ENCODE results near the gene JTB.
A peak's percentile ranks its signal among the peaks of the same experiment; 100 is the strongest.

The JTB gene

GRCh38 chr1:153953859-153954365 lies 23.6 kb downstream of the JTB start:
- no peak for DNase-seq (ENCODE audit: low read depth)

- DNase-seq (ENCODE audit: low read depth): no peak
Measured at GRCh38 chr1:153951801-153952200, 25.7 kb downstream of the JTB start.

- DNase-seq (ENCODE audit: low read depth): no peak
Measured at GRCh38 chr1:153951183-153951582, 26.3 kb downstream of the JTB start.

GRCh38 chr1:153946622-153947241 lies 30.7 kb downstream of the JTB start, which contains the start of gene DENND4B:
TSS of gene DENND4B (minus strand) at chr1:153946718. CDS start at chr1:153944374, 2,344 bp downstream.
- peak; percentile 58 for DNase-seq (ENCODE audit: low read depth)

- peak; percentile 44 for DNase-seq (ENCODE audit: low read depth)
Measured at GRCh38 chr1:153945795-153946621, 31.5 kb downstream of the JTB start.

- peak; percentile 68 for DNase-seq (ENCODE audit: low read depth)
Measured at GRCh38 chr1:153945131-153945794, 32.2 kb downstream of the JTB start.

- no peak for DNase-seq (ENCODE audit: low read depth)
Measured at GRCh38 chr1:153944827-153945117, 32.7 kb downstream of the JTB start.

- no peak for DNase-seq (ENCODE audit: low read depth)
Measured at GRCh38 chr1:153944005-153944826, 33.3 kb downstream of the JTB start.

GRCh38 chr1:153942766-153943549 lies 34.5 kb downstream of the JTB start:
- no peak for DNase-seq (ENCODE audit: low read depth)

- no peak for DNase-seq (ENCODE audit: low read depth)
Measured at GRCh38 chr1:153941826-153942725, 35.4 kb downstream of the JTB start.

- no peak for DNase-seq (ENCODE audit: low read depth)
Measured at GRCh38 chr1:153940756-153941155, 36.7 kb downstream of the JTB start.

- DNase-seq (ENCODE audit: low read depth): no peak
Measured at GRCh38 chr1:153939476-153939875, 38.0 kb downstream of the JTB start.

- DNase-seq (ENCODE audit: low read depth): no peak
Measured at GRCh38 chr1:153938996-153939395, 38.5 kb downstream of the JTB start.

GRCh38 chr1:153937331-153937730 lies 40.1 kb downstream of the JTB start:
- no peak for DNase-seq (ENCODE audit: low read depth)

GRCh38 chr1:153936011-153936802 lies 41.3 kb downstream of the JTB start:
- no peak for DNase-seq (ENCODE audit: low read depth)

- DNase-seq (ENCODE audit: low read depth): no peak
Measured at GRCh38 chr1:153934746-153935145, 42.7 kb downstream of the JTB start.

- no peak for DNase-seq (ENCODE audit: low read depth)
Measured at GRCh38 chr1:153933955-153934354, 43.5 kb downstream of the JTB start.

GRCh38 chr1:153933430-153933829 lies 44.0 kb downstream of the JTB start:
- no peak for DNase-seq (ENCODE audit: low read depth)
